Ascending aorta (tissue), 2 donors: ENCODE measurements around the gene SEPTIN5. TPM values are rescaled to one million over a fixed set of nuclear protein-coding genes. Genes with fewer than 3 reads are reported as not detected.
"Not testable (repeated sequence)": the region's sequence is repeated elsewhere in the genome, so short reads cannot be mapped to it uniquely, and the experiment has no call there.

Experiments used
- DNase-seq, 2 donors: peaks; one replicate each; pipeline ENCODE4 v3.0.0-alpha.2; 2019; ENCODE audit warnings: low spot score in 2 of 2
- H3K27ac ChIP-seq, 2 donors: fragments of 200-600 bp; sonication (generic); one replicate each; pipeline ENCODE4 v1.5.1; 2016 to 2017; ENCODE audit warnings: mild to moderate bottlenecking in 1 of 2
- H3K27me3 ChIP-seq: fragments of 200-600 bp; sonication (generic); one replicate; pipeline ENCODE4 v1.5.1; 2017
- H3K36me3 ChIP-seq, 2 donors: fragments of 200-600 bp; sonication (generic); one replicate each; pipeline ENCODE4 v1.5.1; 2016
- H3K4me1 ChIP-seq, 2 donors: fragments of 200-600 bp; sonication (generic); one replicate each; pipeline ENCODE4 v1.5.1; 2016 to 2017; ENCODE audit warnings: mild to moderate bottlenecking in 1 of 2
- H3K4me3 ChIP-seq, 2 donors: fragments of 200-600 bp; sonication (generic); one replicate each; pipeline ENCODE4 v1.5.1; 2016 to 2017; ENCODE audit warnings: mild to moderate bottlenecking in 1 of 2
- H3K9me3 ChIP-seq, 2 donors: fragments of 200-600 bp; sonication (generic); one replicate each; pipeline ENCODE4 v1.5.1; 2016
- intact Hi-C: fragments of 100-400 bp; cut with DNase I; formaldehyde crosslinking; loops from one replicate; pipeline ENCODE4 v1.15.1; 2023
- total RNA-seq: library from RNA; depleted of rRNA; stranded (reverse); fragments of >200 nt; gene quantifications from one replicate; pipeline ENCODE4 v1.1.0, GENCODE V29; 2016
- TF ChIP-seq, protein P1 (sequence below), 3 experiments: fragments of 200-600 bp in 2 of 3; fragments of 450-650 bp in 1 of 3; sonication (generic) in 2 of 3; IDR thresholded peaks; one replicate each; pipeline ENCODE4 v1.5.1; 2016 to 2019; ENCODE audit warnings: antibody characterized with exemption in 3 of 3, mild to moderate bottlenecking in 1 of 3, moderate library complexity in 1 of 3

Gene SEPTIN5
- total RNA-seq, 1 donor from 2014 or later, result 105 TPM

DNA sequence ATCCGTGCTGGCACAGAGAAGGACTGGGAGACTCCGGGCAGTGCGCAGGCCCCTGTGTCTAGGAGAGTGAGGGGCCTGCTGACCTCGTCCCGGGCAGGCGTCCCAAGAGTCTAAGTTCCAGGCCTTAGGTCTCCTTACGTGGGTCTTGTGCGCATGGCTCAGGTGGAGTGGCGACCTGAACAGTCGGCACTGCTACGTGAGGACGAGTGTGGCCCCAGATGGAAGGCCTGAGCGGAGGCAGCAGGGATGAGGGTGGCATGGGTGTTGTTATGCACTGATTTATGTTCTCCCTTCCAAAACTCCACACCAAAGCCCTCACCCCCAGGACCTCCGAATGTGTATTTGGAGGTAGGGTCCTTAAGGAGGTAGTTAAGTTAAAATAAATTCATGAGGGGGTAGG lies 20.7 kb upstream of the SEPTIN5 start:
- H3K36me3 ChIP-seq, result no peaks in the 10 kb centered on the region
- no peak overlapping the region for H3K27ac ChIP-seq
- DNase-seq, result peak in 1 of 2 donors; percentile 38
- intact Hi-C loops, result no loop called here
- H3K27me3 ChIP-seq, result no peaks in the 10 kb centered on the region
- peaks cover 0 to 3% of the 10 kb centered on the region in 2 donors for H3K4me1 ChIP-seq
- no peaks in the 10 kb centered on the region for H3K9me3 ChIP-seq
- TF ChIP-seq, protein P1, sequence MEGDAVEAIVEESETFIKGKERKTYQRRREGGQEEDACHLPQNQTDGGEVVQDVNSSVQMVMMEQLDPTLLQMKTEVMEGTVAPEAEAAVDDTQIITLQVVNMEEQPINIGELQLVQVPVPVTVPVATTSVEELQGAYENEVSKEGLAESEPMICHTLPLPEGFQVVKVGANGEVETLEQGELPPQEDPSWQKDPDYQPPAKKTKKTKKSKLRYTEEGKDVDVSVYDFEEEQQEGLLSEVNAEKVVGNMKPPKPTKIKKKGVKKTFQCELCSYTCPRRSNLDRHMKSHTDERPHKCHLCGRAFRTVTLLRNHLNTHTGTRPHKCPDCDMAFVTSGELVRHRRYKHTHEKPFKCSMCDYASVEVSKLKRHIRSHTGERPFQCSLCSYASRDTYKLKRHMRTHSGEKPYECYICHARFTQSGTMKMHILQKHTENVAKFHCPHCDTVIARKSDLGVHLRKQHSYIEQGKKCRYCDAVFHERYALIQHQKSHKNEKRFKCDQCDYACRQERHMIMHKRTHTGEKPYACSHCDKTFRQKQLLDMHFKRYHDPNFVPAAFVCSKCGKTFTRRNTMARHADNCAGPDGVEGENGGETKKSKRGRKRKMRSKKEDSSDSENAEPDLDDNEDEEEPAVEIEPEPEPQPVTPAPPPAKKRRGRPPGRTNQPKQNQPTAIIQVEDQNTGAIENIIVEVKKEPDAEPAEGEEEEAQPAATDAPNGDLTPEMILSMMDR (IDR thresholded peaks at IDR 0.05), result no peak
- no peak overlapping the region for H3K4me3 ChIP-seq

DNA sequence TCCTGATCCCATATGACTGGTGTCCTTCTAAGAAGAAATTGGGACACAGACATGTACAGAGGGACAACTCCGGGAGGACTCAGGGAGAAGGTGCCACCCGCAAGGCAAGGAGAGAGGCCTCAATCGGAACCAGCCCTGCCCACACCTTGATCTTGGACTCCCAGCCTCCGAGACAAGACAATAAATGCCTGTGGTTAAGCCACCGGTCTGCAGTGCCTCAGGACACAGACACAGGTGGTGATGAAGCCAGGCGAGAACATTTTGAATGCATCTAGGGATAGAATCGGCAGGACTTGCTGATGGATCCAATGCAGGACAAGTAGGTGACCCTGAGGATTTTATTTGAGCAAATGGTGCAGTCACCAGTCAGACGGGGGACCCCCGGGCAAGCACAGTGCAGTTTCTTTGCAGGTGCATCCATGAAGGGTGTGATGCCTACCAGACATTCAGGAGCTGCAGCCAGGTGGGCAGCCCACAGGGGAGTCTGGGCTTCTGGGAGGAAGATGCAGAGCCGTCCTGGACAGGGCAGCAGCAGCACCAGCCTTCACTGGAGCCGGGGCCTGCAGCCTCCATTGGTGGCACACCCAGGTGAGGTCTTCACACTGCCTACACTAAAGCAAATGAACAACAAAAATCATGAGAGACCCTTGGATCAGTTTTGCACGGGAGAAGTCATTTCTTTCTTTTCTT lies 20.2 kb upstream of the SEPTIN5 start:
- H3K4me1 ChIP-seq, result peaks cover 0 to 3% of the 10 kb centered on the region in 2 donors
- peak in 1 of 2 donors; percentile 60 for DNase-seq
- no peaks in the 10 kb centered on the region for H3K9me3 ChIP-seq
- H3K4me3 ChIP-seq, result no peak overlapping the region
- no peaks in the 10 kb centered on the region for H3K27me3 ChIP-seq
- intact Hi-C loops, result no loop called here
- H3K36me3 ChIP-seq, result no peaks in the 10 kb centered on the region
- H3K27ac ChIP-seq, result no peak overlapping the region
- TF ChIP-seq, protein P1 (IDR thresholded peaks at IDR 0.05), result no peak

DNA sequence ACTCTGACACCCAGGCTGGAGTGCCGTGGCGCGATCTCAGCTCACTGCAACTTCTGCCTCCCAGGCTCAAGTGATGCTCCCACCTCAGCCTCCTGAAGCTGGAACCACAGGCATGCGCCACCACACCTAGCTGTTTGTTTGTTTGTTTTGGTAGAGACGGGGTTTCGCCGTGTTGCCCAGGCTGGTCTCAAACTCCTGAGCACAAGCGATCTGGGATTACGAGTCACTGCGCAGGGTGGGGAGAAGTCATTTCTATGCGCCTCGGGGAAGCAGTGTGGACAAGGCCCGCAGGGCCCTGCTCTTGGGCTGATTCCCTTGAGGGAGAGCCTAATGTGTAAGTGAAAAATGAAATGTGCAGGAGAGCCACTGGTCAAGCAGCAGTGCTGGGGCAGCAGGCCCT lies 19.6 kb upstream of the SEPTIN5 start:
- peak in 1 of 2 donors; percentile 21 for DNase-seq
- intact Hi-C loops, result no loop called here
- Histone ChIP-seq H3K4me1 (peaks cover 0 to 3% of the 10 kb centered on the region in 2 donors), H3K4me3 (no peak overlapping the region), H3K27me3 (no peaks in the 10 kb centered on the region), H3K36me3 (no peaks in the 10 kb centered on the region), H3K9me3 (no peaks in the 10 kb centered on the region), H3K27ac (no peak overlapping the region)
- TF ChIP-seq, protein P1 (IDR thresholded peaks at IDR 0.05), result no peak

DNA sequence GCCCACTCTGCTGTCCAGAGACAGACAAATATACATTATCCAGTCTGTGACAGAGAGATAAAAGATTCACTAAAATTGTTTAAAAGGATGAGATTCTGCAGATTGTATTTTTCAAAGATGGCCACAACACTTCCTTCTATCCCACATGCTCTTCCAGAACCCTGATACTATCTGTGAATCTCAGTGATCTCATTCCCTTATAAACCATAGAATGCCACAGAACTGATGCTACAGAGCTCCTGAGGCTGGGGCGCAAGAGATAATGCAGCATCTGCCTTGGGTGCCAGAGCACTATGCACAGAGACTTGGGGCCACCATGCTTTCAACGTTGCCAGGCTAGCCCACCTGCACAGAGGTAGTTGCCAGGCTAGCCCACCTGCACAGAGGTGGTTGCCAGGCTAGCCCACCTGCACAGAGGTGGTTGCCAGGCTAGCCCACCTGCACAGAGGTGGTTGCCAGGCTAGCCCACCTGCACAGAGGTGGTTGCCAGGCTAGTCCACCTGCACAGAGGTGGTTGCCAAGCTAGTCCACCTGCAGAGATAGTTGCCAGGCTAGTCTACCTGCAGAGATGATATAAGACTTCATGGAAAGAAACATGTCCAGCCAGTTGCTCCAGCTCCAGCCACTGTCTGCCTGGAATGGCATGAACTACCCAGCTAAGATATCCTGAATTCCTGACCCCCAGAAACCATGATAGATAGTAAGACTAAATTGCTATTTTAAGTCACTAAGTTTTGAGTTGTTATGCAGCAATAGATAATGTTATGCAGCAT lies 17.6 kb upstream of the SEPTIN5 start:
- DNase-seq, result peak in 1 of 2 donors; percentile 5
- H3K4me3 ChIP-seq, result no peak overlapping the region
- intact Hi-C loops, result no loop called here

DNA sequence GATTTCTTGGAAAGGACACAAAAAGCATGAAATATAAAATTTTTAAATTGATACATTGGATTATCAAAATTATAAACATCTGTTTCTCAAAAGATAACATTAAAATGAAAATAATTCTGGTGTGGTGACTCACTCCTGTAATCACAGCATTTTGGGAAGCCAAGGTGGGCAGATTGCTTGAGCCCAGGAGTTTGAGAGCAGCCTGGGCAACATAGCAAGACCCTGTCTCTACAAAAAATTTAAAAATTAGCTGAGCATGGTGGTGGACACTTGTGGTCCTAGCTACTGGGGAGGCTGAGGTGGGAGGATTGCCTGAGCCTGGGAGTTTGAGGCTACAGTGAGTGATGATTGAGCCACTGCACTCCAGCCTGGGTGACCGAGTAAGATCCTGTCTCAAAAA lies 16.4 kb upstream of the SEPTIN5 start:
- DNase-seq, H3K27me3 ChIP-seq, H3K4me1 ChIP-seq, H3K4me3 ChIP-seq, H3K27ac ChIP-seq, H3K36me3 ChIP-seq, intact Hi-C loops, H3K9me3 ChIP-seq: not testable (repeated sequence)

More for the DNA sequence above, 17.6 kb upstream of the SEPTIN5 start:
- Histone ChIP-seq H3K27me3 (no peaks in the 10 kb centered on the region), H3K4me1 (no peaks in the 10 kb centered on the region), H3K27ac (no peak overlapping the region), H3K36me3 (no peaks in the 10 kb centered on the region), H3K9me3 (no peaks in the 10 kb centered on the region)
- TF ChIP-seq, protein P1 (IDR thresholded peaks at IDR 0.05), result no peak

DNA sequence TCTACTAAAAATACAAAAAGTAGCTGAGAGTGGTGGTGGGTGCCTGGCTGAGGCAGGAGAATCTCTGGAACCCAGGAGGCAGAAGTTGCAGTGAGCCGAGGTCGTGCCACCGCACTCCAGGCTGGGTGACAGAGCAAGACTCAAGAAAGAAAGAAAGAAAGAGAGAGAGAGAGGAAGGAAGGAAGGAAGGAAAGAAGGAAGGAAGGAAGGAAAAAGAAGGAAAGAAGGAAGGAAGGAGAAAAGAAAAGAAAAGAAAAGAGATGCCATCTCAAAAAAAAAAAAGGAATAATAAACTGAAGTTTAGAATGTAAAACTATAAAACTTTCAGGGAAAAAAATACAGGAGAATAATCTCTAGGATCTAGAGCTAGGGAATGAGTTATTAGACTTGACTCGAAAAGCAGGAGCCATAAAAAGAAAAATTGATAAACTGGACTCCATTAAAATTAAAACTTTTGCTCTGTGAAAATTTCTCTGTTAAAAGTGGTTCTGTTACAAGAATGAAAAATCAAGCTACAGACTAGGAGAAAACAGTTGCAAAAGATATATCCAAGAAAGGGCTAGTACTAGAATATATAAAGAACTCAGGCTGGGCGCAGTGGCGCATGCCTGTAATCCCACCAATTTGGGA lies 13.4 kb upstream of the SEPTIN5 start:
- no peaks in the 10 kb centered on the region for H3K36me3 ChIP-seq
- H3K27me3 ChIP-seq, result no peaks in the 10 kb centered on the region
- no peak for DNase-seq
- TF ChIP-seq, protein P1 (IDR thresholded peaks at IDR 0.05), result no peak
- no peaks in the 10 kb centered on the region for H3K9me3 ChIP-seq
- H3K27ac ChIP-seq, result no peak overlapping the region
- intact Hi-C loops, result no loop called here
- no peak overlapping the region for H3K4me3 ChIP-seq
- H3K4me1 ChIP-seq, result no peaks in the 10 kb centered on the region
